CD4-positive, alpha-beta T cell treated with Interleukin-10 for 1 hour (primary cell): ENCODE results near the gene OR10G7.
"Not testable (repeated sequence)": the region's sequence is repeated elsewhere in the genome, so short reads cannot be mapped to it uniquely, and the experiment has no call there.

Source experiments
- DNase-seq: peaks from one replicate; pipeline ENCODE4 v3.0.0-alpha.2; 2020

OR10G7 gene

DNA sequence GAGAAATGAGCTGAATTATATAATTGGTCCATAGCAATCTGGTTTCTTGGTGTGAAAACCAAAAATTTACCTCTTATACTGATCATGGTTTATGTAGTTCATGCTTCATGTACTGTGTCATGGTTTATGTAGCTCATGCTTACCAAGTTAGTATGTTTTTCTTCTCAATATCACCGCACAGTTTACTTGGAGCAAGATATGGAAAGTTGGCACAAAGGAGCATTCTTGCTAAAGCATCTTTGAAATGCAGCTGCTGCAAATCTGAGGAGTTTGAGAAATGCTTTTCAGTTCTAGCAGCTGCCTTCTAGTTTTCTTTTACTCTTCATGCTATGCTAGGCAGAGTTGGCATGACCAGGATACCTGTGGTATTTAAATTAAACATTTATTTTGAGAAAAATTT lies 4.5 kb downstream of the OR10G7 start:
- DNase-seq, result no peak

DNA sequence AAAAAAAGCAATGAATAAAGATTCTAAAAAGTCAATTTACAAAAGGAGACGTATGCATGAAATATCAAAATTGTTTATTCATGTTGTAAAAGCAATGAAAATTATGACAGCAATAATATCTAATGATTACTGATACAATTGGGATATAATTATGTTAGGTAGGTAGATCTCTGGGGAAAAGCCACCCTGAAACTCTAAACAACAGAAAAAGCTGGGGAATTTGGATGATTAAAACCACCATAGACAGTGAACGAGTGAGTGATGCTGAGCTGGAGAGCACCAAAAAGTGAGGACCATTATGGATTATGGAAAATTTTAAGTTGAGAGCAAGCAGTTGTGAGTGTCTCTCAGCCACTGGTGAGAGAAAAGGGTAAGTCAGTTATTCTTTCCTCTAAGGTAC lies 14.6 kb downstream of the OR10G7 start, which contains the start of gene OR10G8:
OR10G8 (plus strand) TSS at position 301 of the 400 bp plus-strand sequence. CDS start 2,825 bp downstream, outside the sequence.
- DNase-seq, result no peak

DNA sequence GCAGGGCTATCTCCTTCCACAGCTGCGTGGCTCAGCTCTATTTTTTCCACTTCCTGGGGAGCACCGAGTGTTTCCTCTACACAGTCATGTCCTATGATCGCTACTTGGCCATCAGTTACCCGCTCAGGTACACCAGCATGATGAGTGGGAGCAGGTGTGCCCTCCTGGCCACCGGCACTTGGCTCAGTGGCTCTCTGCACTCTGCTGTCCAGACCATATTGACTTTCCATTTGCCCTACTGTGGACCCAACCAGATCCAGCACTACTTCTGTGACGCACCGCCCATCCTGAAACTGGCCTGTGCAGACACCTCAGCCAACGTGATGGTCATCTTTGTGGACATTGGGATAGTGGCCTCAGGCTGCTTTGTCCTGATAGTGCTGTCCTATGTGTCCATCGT lies 25.3 kb downstream of the OR10G7 start:
- not testable (repeated sequence) for DNase-seq

DNA sequence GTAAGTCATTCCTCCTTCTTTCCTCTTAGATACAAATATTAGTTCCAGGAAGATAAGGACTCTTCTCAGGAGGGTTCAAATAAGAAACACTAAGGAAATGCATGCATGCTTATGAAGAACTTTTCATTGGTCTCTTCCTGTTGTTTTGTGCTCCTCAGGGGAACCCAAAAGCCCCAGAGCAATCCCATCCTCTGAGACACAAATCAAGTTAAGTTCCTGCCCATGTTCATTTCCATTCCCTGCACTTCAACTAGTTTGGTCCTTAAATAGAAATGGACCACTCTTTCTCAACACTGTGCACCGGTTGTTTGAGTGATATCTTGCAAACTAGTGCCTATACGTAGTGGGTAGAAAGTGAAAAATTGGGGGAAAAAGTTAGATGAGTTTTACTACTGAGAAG lies 28.4 kb downstream of the OR10G7 start, which contains the start of gene OR10G4:
OR10G4 (plus strand) TSS at position 301 of the 400 bp plus-strand sequence. CDS start 2,578 bp downstream, outside the sequence.
- no peak for DNase-seq

DNA sequence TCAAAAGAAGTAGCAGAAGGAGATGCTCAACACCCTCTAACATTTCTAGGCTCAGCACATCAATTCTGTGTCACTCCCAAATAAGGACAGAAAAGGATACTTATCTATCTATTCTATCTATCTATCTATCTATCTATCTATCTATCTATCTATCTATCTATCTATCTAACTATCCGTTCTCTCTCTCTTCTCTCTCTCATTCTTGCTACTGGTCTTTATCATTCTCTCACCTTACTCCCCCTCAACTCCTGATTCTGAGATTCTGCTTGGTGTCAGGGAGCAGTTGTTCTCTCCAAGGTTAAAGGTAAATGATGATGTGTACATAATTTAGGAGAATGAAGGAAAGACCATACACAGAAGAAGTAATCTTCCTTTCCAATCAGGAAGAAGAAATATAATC lies 46.0 kb downstream of the OR10G7 start, which contains the start of gene OR10G6:
OR10G6 (minus strand) TSS at position 43 of the 400 bp plus-strand sequence; CDS start at position 43, 0 bp downstream.
- DNase-seq, result no peak
